Endothelial cell of umbilical vein (primary cell): ENCODE measurements around the gene CHRM4. TPM values are rescaled to one million over a fixed set of nuclear protein-coding genes. Genes with fewer than 3 reads are reported as not detected.

Source experiments
- BruUV-seq: library from RNA; stranded (reverse); fragments of 400-500 nt; replicated peaks from 2 replicates; lab custom pipeline; 2021; lab: Mats Ljungman, UMichigan
- CTCF ChIA-PET: fragments of 300-600, 350-600 bp; sonication (Branson Sonifier 250); formaldehyde crosslinking; loops from one replicate; lab custom pipeline; 2021; ENCODE audit warnings: antibody characterized with exemption, inconsistent platforms; lab: Charles Lee
- POLR2A ChIA-PET: fragments of 300-600, 350-600 bp; sonication (Branson Sonifier 250); formaldehyde crosslinking; loops from one replicate; lab custom pipeline; 2021; ENCODE audit warnings: antibody characterized with exemption, inconsistent platforms; lab: Charles Lee
- DNase-seq: peaks from one replicate; pipeline ENCODE4 v3.0.0-alpha.2; 2011; ENCODE audit warnings: low read depth, low spot score
- FAIRE-seq: peaks from 2 replicates; lab custom pipeline; 2011; peaks lifted over from hg19 to GRCh38; lab: Jason Lieb, UNC
- H2AFZ ChIP-seq: 2 replicates; pipeline ENCODE4 v1.6.0; 2012; ENCODE audit warnings: low read depth, low read length, control low read depth, inconsistent platforms
- H3K27ac ChIP-seq: 2 replicates; pipeline ENCODE4 v1.5.1; 2011; ENCODE audit warnings: low read depth, mild to moderate bottlenecking, control low read depth, low read length, moderate library complexity; ENCODE audit not compliant: insufficient read depth
- H3K27me3 ChIP-seq, 2 experiments: 2 replicates each; pipeline versions ENCODE4 v1.6.0 to v1.6.1; 2011; ENCODE audit warnings: low read length in 2 of 2, mixed read lengths in 1 of 2; ENCODE audit not compliant: control insufficient read depth in 2 of 2, insufficient read depth in 2 of 2
- H3K36me3 ChIP-seq, 2 experiments: 2 replicates in 1 of 2; 3 replicates in 1 of 2; pipeline ENCODE4 v1.5.1; 2011; ENCODE audit warnings: low read length in 2 of 2, mild to moderate bottlenecking in 1 of 2, moderate library complexity in 1 of 2; ENCODE audit not compliant: control insufficient read depth in 2 of 2, insufficient read depth in 2 of 2; ENCODE audit errors: extremely low read depth in 1 of 2
- H3K4me1 ChIP-seq: 3 replicates; pipeline ENCODE4 v1.5.1; 2011; ENCODE audit warnings: mild to moderate bottlenecking, low read length; ENCODE audit not compliant: control insufficient read depth, insufficient read depth; ENCODE audit errors: extremely low read depth
- H3K4me2 ChIP-seq: 2 replicates; pipeline ENCODE4 v1.6.1; 2011; ENCODE audit warnings: low read length, control low read depth, mixed read lengths; ENCODE audit not compliant: insufficient read depth
- H3K4me3 ChIP-seq, 3 experiments: fragments of 200-600 bp in 1 of 3; sonication (generic), shearing (Covaris generic) in 1 of 3; replicated peaks in 1 of 3; 2 replicates each; pipeline ENCODE4 v1.5.1; 2011 to 2016; ENCODE audit warnings: control low read depth in 3 of 3, low read length in 3 of 3, mild to moderate bottlenecking in 2 of 3, inconsistent platforms in 1 of 3, low read depth in 1 of 3, moderate library complexity in 1 of 3; ENCODE audit not compliant: insufficient read depth in 1 of 3
- H3K79me2 ChIP-seq: 2 replicates; pipeline ENCODE4 v1.6.0; 2012; ENCODE audit warnings: low read length, inconsistent platforms; ENCODE audit not compliant: control insufficient read depth, insufficient read depth
- H3K9ac ChIP-seq: replicated peaks from 2 replicates; pipeline ENCODE3; 2011; ENCODE audit warnings: low read length, control low read depth; ENCODE audit not compliant: insufficient read depth; ENCODE audit errors: extremely low read depth
- H3K9me1 ChIP-seq: replicated peaks from 3 replicates; pipeline ENCODE4 v1.6.0; 2011; ENCODE audit warnings: mild to moderate bottlenecking, low read length; ENCODE audit not compliant: control insufficient read depth, insufficient read depth; ENCODE audit errors: extremely low read depth
- H3K9me3 ChIP-seq: replicated peaks from 2 replicates; pipeline ENCODE4 v1.5.1; 2012; ENCODE audit warnings: low read length, inconsistent platforms; ENCODE audit not compliant: control insufficient read depth, insufficient read depth
- H4K20me1 ChIP-seq: replicated peaks from 2 replicates; pipeline ENCODE3; 2011; ENCODE audit warnings: mild to moderate bottlenecking, low read length; ENCODE audit not compliant: control insufficient read depth, insufficient read depth; ENCODE audit errors: extremely low read depth
- EZH2 ChIP-seq: IDR thresholded peaks from 2 replicates; pipeline ENCODE4 v1.6.1; 2012; ENCODE audit warnings: borderline replicate concordance, low read depth, mild to moderate bottlenecking, moderate library complexity, low read length, inconsistent platforms; ENCODE audit not compliant: severe bottlenecking
- FOS ChIP-seq: IDR thresholded peaks from 2 replicates; pipeline ENCODE4 v1.6.1; 2011; ENCODE audit warnings: mild to moderate bottlenecking, low read length, moderate library complexity, borderline replicate concordance; ENCODE audit not compliant: insufficient read depth
- GATA2 ChIP-seq: IDR thresholded peaks from 2 replicates; pipeline ENCODE4 v1.7.0; 2011; ENCODE audit warnings: low read depth, mild to moderate bottlenecking, moderate library complexity, mixed read lengths, low read length; ENCODE audit not compliant: insufficient read length, insufficient read depth
- JUN ChIP-seq: IDR thresholded peaks from 2 replicates; pipeline ENCODE4 v1.6.1; 2011; ENCODE audit warnings: borderline replicate concordance, low read depth; ENCODE audit not compliant: insufficient read length, insufficient read depth
- MYC ChIP-seq: IDR thresholded peaks from one replicate; pipeline ENCODE4 v1.6.1; 2011; ENCODE audit warnings: mild to moderate bottlenecking, low read depth, low read length
- POLR2A ChIP-seq: IDR thresholded peaks from 2 replicates; pipeline ENCODE4 v1.6.1; 2012; ENCODE audit warnings: low read depth, mild to moderate bottlenecking, control low read depth, low read length
- POLR2AphosphoS5 ChIP-seq: IDR thresholded peaks from 2 replicates; pipeline ENCODE4 v1.6.1; 2012; ENCODE audit warnings: low read depth, mild to moderate bottlenecking, control low read depth, low read length, moderate library complexity; ENCODE audit not compliant: insufficient read depth
- dilution Hi-C: fragments of 300-500 bp; cut with MboI; formaldehyde crosslinking; loops from one replicate; pipeline ENCODE4 v1.15.0; 2019; ENCODE audit warnings: low sequenced_read_pairs; ENCODE audit not compliant: extremely low pct_ligation_motif_present
- intact Hi-C: fragments of 100-400 bp; cut with micrococcal nuclease; formaldehyde crosslinking; loops from one replicate; pipeline ENCODE4 v1.10.0; 2022
- polyA plus RNA-seq, 4 experiments: library from polyadenylated mRNA; depleted of rRNA in 3 of 4; stranded (reverse) in 3 of 4; unstranded in 1 of 4; fragments of >200 nt; gene quantifications; 2 replicates each; pipeline versions ENCODE4 v1.2.1 to v1.2.3, GENCODE V29; 2011 to 2012; ENCODE audit warnings: missing spikeins in 1 of 4
- total RNA-seq: library from RNA; stranded (reverse); gene quantifications from 2 replicates; pipeline ENCODE4 v1.2.3, GENCODE V29; 2021
- TF ChIP-seq, protein P1 (sequence below): IDR thresholded peaks from 2 replicates; pipeline ENCODE4 v1.6.1; 2011; ENCODE audit not compliant: insufficient read depth, insufficient read length
- TF ChIP-seq, protein P2 (sequence below), 2 donors: IDR thresholded peaks; 1 replicate in 1 of 2; 2 replicates in 1 of 2; pipeline ENCODE4 v1.5.1; 2011; ENCODE audit warnings: low read length in 2 of 2, mild to moderate bottlenecking in 2 of 2, moderate library complexity in 2 of 2, control low read depth in 1 of 2, inconsistent platforms in 1 of 2, low read depth in 1 of 2; ENCODE audit not compliant: insufficient read depth in 1 of 2; ENCODE audit errors: extremely low read depth in 1 of 2

Gene CHRM4
- total and polyA plus RNA-seq, 2 donors (not counting 3 experiments of a cell fraction or from before 2014, with no cell fraction given), result 0.04 to 0.22 TPM

DNA sequence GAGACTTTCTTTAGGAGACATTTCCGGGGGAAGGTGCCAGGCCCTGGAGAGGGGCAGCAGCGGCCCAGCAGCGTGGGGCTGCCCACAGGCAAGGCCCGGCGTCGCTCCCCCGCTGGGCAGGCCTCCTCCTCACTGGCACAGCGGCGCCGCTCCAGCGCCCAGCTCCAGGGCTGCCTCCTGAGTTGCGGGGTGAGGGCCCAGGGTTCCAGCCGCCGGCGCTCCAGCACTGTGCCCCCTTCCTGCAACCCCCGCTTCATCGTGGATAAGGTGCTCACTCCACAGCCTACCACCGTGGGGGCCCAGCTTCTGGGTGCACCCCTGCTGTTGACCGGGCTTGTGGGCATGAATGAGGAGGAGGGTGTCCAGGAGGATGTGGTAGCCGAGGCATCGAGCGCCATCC, 25.3 kb downstream of the CHRM4 start:
- Histone ChIP-seq H3K36me3 (peaks cover 0 to 7% of the 10 kb centered on the region in 2 experiments), H3K4me1 (peaks cover 29% of the 10 kb centered on the region), H4K20me1 (no peaks in the 10 kb centered on the region), H3K4me3 (no peak overlapping the region), H3K4me2 (no peak overlapping the region), H3K9ac (no peak overlapping the region), H3K9me3 (no peaks in the 10 kb centered on the region), H3K27ac (no peak overlapping the region), H2AFZ (no peak overlapping the region), H3K27me3 (no peaks in the 10 kb centered on the region), H3K9me1 (no peaks in the 10 kb centered on the region), H3K79me2 (peaks cover 30% of the 10 kb centered on the region)
- POLR2A ChIA-PET, result no interaction called here
- dilution Hi-C loops (no loop called here), intact Hi-C loops (no loop called here)
- no peak for FAIRE-seq
- DNase-seq, result no peak
- CTCF ChIA-PET, result interaction anchor here (0.8 to 11.6 kb wide), 5 partner anchors 14 to 163 kb away, joined by 3 to 200 read pairs (median 3); partner anchors contain the start of gene DGKZ
- TF ChIP-seq GATA2 (no peak), FOS (no peak), MYC (no peak)
- TF ChIP-seq, protein P1, sequence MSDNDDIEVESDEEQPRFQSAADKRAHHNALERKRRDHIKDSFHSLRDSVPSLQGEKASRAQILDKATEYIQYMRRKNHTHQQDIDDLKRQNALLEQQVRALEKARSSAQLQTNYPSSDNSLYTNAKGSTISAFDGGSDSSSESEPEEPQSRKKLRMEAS, result no peak
- BruUV-seq, result no TSS peak

DNA sequence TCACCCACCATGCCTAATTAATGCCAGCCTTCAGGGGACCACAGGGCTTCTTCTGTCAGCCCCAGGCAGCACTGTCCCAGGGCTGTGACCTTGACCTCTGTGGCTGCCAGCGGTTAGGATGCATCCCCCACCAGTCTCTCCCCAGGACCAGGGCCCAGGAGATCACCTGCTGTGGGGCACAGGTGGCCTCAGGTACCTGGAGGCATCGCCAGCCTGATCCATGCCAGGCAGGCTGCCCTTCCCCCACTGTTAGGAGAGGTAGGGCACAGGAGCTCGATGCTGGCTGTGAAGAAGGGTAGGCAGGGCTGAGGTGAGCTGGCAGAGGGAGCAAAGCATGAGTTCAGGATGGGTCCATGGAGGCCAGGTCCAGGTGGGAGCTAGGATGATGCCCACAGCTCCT, 26.8 kb downstream of the CHRM4 start:
- dilution Hi-C loops, result no loop called here
- POLR2A ChIA-PET, result interaction anchor here (0.6 kb wide), 1 partner anchor 373 kb away, joined by 4 read pairs; no protein-coding TSS in a partner anchor
- DNase-seq, result no peak

More for the DNA sequence above, 26.8 kb downstream of the CHRM4 start:
- H2AFZ ChIP-seq, result no peak overlapping the region
- TF ChIP-seq MYC (no peak), JUN (no peak), FOS (no peak), GATA2 (no peak), POLR2AphosphoS5 (no peak), POLR2A (no peak), EZH2 (no peak)
- TF ChIP-seq, protein P2, sequence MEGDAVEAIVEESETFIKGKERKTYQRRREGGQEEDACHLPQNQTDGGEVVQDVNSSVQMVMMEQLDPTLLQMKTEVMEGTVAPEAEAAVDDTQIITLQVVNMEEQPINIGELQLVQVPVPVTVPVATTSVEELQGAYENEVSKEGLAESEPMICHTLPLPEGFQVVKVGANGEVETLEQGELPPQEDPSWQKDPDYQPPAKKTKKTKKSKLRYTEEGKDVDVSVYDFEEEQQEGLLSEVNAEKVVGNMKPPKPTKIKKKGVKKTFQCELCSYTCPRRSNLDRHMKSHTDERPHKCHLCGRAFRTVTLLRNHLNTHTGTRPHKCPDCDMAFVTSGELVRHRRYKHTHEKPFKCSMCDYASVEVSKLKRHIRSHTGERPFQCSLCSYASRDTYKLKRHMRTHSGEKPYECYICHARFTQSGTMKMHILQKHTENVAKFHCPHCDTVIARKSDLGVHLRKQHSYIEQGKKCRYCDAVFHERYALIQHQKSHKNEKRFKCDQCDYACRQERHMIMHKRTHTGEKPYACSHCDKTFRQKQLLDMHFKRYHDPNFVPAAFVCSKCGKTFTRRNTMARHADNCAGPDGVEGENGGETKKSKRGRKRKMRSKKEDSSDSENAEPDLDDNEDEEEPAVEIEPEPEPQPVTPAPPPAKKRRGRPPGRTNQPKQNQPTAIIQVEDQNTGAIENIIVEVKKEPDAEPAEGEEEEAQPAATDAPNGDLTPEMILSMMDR (IDR thresholded peaks at IDR 0.05; ENCODE audit: extremely low read depth in 1 of 2, insufficient read depth in 1 of 2, low read depth in 1 of 2, low read length in 2 of 2), result no peak
- TF ChIP-seq, protein P1, result no peak
- H3K4me1 ChIP-seq, result peaks cover 34% of the 10 kb centered on the region
- no peak overlapping the region for H3K9ac ChIP-seq
- H3K4me3 ChIP-seq, result no peak overlapping the region
- H3K9me1 ChIP-seq, result no peaks in the 10 kb centered on the region
- no peaks in the 10 kb centered on the region for H3K9me3 ChIP-seq
- intact Hi-C loops, result no loop called here
- H3K4me2 ChIP-seq, result no peak overlapping the region
- CTCF ChIA-PET, result interaction anchor here (1.0 to 11.6 kb wide), 8 partner anchors 9 to 165 kb away, joined by 3 to 200 read pairs (median 3); partner anchors contain the start of gene DGKZ
- peaks cover 0 to 2% of the 10 kb centered on the region in 2 experiments for H3K36me3 ChIP-seq
- H3K27ac ChIP-seq, result no peak overlapping the region
- peaks cover 36% of the 10 kb centered on the region for H3K79me2 ChIP-seq
- no peak for FAIRE-seq
- no peaks in the 10 kb centered on the region for H3K27me3 ChIP-seq
- H4K20me1 ChIP-seq, result no peaks in the 10 kb centered on the region
- no TSS peak for BruUV-seq
